H1 (cell line): ENCODE results near the gene GNB1L. TPM values are rescaled to one million over a fixed set of nuclear protein-coding genes. Genes with fewer than 3 reads are reported as not detected.

Experiments
- CTCF ChIA-PET: fragments of 300-600 bp; sonication (Branson Sonifier 250); formaldehyde crosslinking; loops from one replicate; lab custom pipeline; 2021; ENCODE audit not compliant: partially characterized antibody; lab: Charles Lee
- POLR2A ChIA-PET: fragments of 300-600 bp; sonication (Branson Sonifier 250); formaldehyde crosslinking; loops from one replicate; lab custom pipeline; 2021; ENCODE audit warnings: inconsistent platforms; ENCODE audit not compliant: partially characterized antibody; lab: Charles Lee
- DNase-seq, 2 experiments: peaks; one replicate each; pipeline versions ENCODE4 v3.0.0 to v3.0.0-alpha.2; 2010 to 2022; ENCODE audit warnings: low spot score in 2 of 2, low read depth in 1 of 2, mixed read lengths in 1 of 2
- FAIRE-seq: peaks from 2 replicates; lab custom pipeline; 2011; peaks lifted over from hg19 to GRCh38; lab: Jason Lieb, UNC
- H2AFZ ChIP-seq: 2 replicates; pipeline ENCODE4 v1.8.1; 2012; ENCODE audit warnings: low read length, inconsistent platforms
- H2AK5ac ChIP-seq: 2 replicates; pipeline ENCODE4 v1.6.1; 2013; ENCODE audit warnings: low read depth, low read length
- H2BK120ac ChIP-seq: replicated peaks from 2 replicates; pipeline ENCODE3; 2013; ENCODE audit warnings: low read depth, low read length, inconsistent platforms
- H2BK12ac ChIP-seq: 2 replicates; pipeline ENCODE4 v1.6.1; 2013; ENCODE audit warnings: low read depth, low read length
- H2BK15ac ChIP-seq: 2 replicates; pipeline ENCODE4 v1.6.1; 2013; ENCODE audit warnings: low read length
- H2BK20ac ChIP-seq: 2 replicates; pipeline ENCODE4 v1.6.1; 2013; ENCODE audit warnings: low read length
- H2BK5ac ChIP-seq: 2 replicates; pipeline ENCODE4 v1.6.1; 2013; ENCODE audit warnings: low read depth, low read length
- H3K14ac ChIP-seq: 2 replicates; pipeline ENCODE4 v1.6.1; 2013; ENCODE audit warnings: inconsistent platforms; ENCODE audit not compliant: insufficient read length
- H3K18ac ChIP-seq: 2 replicates; pipeline ENCODE4 v1.6.1; 2013; ENCODE audit warnings: low read length; ENCODE audit errors: extremely low read depth
- H3K23ac ChIP-seq: 2 replicates; pipeline ENCODE4 v1.6.1; 2013; ENCODE audit warnings: inconsistent platforms; ENCODE audit not compliant: insufficient read length
- H3K23me2 ChIP-seq: 2 replicates; pipeline ENCODE4 v1.6.1; 2013; ENCODE audit warnings: low read depth, low read length
- H3K27ac ChIP-seq: 2 replicates; pipeline ENCODE4 v1.6.1; 2011; ENCODE audit warnings: low read depth, low read length, inconsistent platforms
- H3K27me3 ChIP-seq, 4 experiments: replicated peaks in 1 of 4; 1 replicate in 1 of 4; 2 replicates in 3 of 4; pipeline versions ENCODE4 v1.6.1 to v1.8.1; 2011 to 2013; ENCODE audit warnings: low read length in 3 of 4, mild to moderate bottlenecking in 3 of 4, inconsistent platforms in 2 of 4, mixed read lengths in 2 of 4, moderate library complexity in 1 of 4; ENCODE audit not compliant: control insufficient read depth in 3 of 4, insufficient read depth in 3 of 4; ENCODE audit errors: extremely low read depth in 1 of 4
- H3K36me3 ChIP-seq, 4 experiments: 2 replicates each; pipeline versions ENCODE4 v1.6.1 to v1.8.1; 2011 to 2013; ENCODE audit warnings: mild to moderate bottlenecking in 4 of 4, low read length in 3 of 4, moderate library complexity in 2 of 4, control low read depth in 1 of 4, inconsistent platforms in 1 of 4; ENCODE audit not compliant: insufficient read depth in 4 of 4, control insufficient read depth in 2 of 4
- H3K4ac ChIP-seq: replicated peaks from 2 replicates; pipeline ENCODE3; 2013; ENCODE audit warnings: low read length, low read depth, mixed read lengths, inconsistent platforms; ENCODE audit not compliant: insufficient read length
- H3K4me1 ChIP-seq, 4 experiments: replicated peaks in 1 of 4; 1 replicate in 1 of 4; 2 replicates in 3 of 4; pipeline versions ENCODE4 v1.6.1 to v1.8.1; 2011 to 2013; ENCODE audit warnings: low read length in 3 of 4, inconsistent platforms in 2 of 4, mixed read lengths in 1 of 4; ENCODE audit not compliant: insufficient read depth in 4 of 4, control insufficient read depth in 3 of 4
- H3K4me2 ChIP-seq, 2 experiments: 2 replicates each; pipeline versions ENCODE4 v1.6.1 to v1.8.1; 2011 to 2013; ENCODE audit warnings: low read depth in 2 of 2, low read length in 2 of 2, control low read depth in 1 of 2, inconsistent platforms in 1 of 2, mild to moderate bottlenecking in 1 of 2; ENCODE audit not compliant: insufficient read depth in 1 of 2
- H3K4me3 ChIP-seq, 4 experiments: fragments of 200-600, 300-600 bp in 1 of 4; sonication (generic), shearing (Covaris generic), sonication (Bioruptor Twin) in 1 of 4; 2 replicates each; pipeline versions ENCODE4 v1.5.1 to v1.8.1; 2011 to 2016; ENCODE audit warnings: low read length in 4 of 4, low read depth in 3 of 4, control low read depth in 2 of 4, inconsistent platforms in 2 of 4, mild to moderate bottlenecking in 2 of 4, mixed read lengths in 1 of 4, moderate library complexity in 1 of 4; ENCODE audit not compliant: insufficient read depth in 2 of 4; ENCODE audit errors: extremely low read depth in 1 of 4
- H3K56ac ChIP-seq: replicated peaks from 2 replicates; pipeline ENCODE3; 2013; ENCODE audit warnings: low read depth, mild to moderate bottlenecking, mixed read lengths, low read length, inconsistent platforms; ENCODE audit not compliant: insufficient read length
- H3K79me1 ChIP-seq: 2 replicates; pipeline ENCODE4 v1.6.1; 2013; ENCODE audit warnings: low read depth, low read length, control low read depth
- H3K79me2 ChIP-seq, 2 experiments: 2 replicates each; pipeline versions ENCODE4 v1.6.1 to v1.8.1; 2012 to 2013; ENCODE audit warnings: low read length in 2 of 2, mild to moderate bottlenecking in 2 of 2, inconsistent platforms in 1 of 2; ENCODE audit not compliant: insufficient read depth in 2 of 2, control insufficient read depth in 1 of 2
- H3K9ac ChIP-seq, 4 experiments: replicated peaks in 1 of 4; 1 replicate in 1 of 4; 2 replicates in 3 of 4; pipeline versions ENCODE4 v1.6.1 to v1.8.1; 2011 to 2013; ENCODE audit warnings: low read depth in 3 of 4, low read length in 3 of 4, control low read depth in 2 of 4, mild to moderate bottlenecking in 2 of 4, moderate library complexity in 2 of 4, inconsistent platforms in 1 of 4; ENCODE audit errors: extremely low read depth in 1 of 4
- H3K9me3 ChIP-seq, 2 experiments: 2 replicates each; pipeline versions ENCODE4 v1.6.1 to v1.8.1; 2012 to 2013; ENCODE audit warnings: mild to moderate bottlenecking in 2 of 2, moderate library complexity in 2 of 2, control low read depth in 1 of 2, inconsistent platforms in 1 of 2, low read depth in 1 of 2, low read length in 1 of 2, mixed read lengths in 1 of 2; ENCODE audit not compliant: insufficient read depth in 2 of 2
- H4K20me1 ChIP-seq, 2 experiments: replicated peaks in 1 of 2; 2 replicates each; pipeline versions ENCODE3 to v1.8.1; 2011 to 2013; ENCODE audit warnings: inconsistent platforms in 2 of 2, low read length in 2 of 2, mild to moderate bottlenecking in 1 of 2; ENCODE audit not compliant: insufficient read depth in 2 of 2, control insufficient read depth in 1 of 2
- H4K5ac ChIP-seq: 2 replicates; pipeline ENCODE4 v1.6.1; 2013; ENCODE audit warnings: low read length, low read depth, mixed read lengths, inconsistent platforms; ENCODE audit not compliant: insufficient read length
- H4K8ac ChIP-seq: 2 replicates; pipeline ENCODE4 v1.8.0; 2013; ENCODE audit warnings: mild to moderate bottlenecking, moderate library complexity, low read length, inconsistent platforms; ENCODE audit not compliant: insufficient read depth; ENCODE audit errors: extremely low read depth
- H4K91ac ChIP-seq: replicated peaks from 2 replicates; pipeline ENCODE3; 2013; ENCODE audit warnings: low read length, mixed read lengths, inconsistent platforms; ENCODE audit not compliant: insufficient read length
- BCL11A ChIP-seq, 2 experiments: IDR thresholded peaks; one replicate each; pipeline ENCODE4 v1.6.1; 2011; ENCODE audit warnings: low read depth in 2 of 2, low read length in 2 of 2, mild to moderate bottlenecking in 2 of 2
- CBX5 ChIP-seq: fragments of 300-800, 300-1000 bp; sonication (generic); IDR thresholded peaks from 2 replicates; pipeline ENCODE4 v1.7.1; 2016; ENCODE audit warnings: antibody characterized with exemption, low read length, low read depth
- CBX8 ChIP-seq: fragments of 300-800, 300-1000 bp; sonication (generic); IDR thresholded peaks from 2 replicates; pipeline ENCODE4 v1.7.1; 2016; ENCODE audit warnings: low read depth, low read length, borderline replicate concordance
- CHD2 ChIP-seq: IDR thresholded peaks from 2 replicates; pipeline ENCODE4 v1.6.1; 2012; ENCODE audit warnings: low read length, improper control_type of control experiment
- EGR1 ChIP-seq: IDR thresholded peaks from 2 replicates; pipeline ENCODE4 v1.6.1; 2011; ENCODE audit warnings: low read depth, low read length, borderline replicate concordance
- JUND ChIP-seq: IDR thresholded peaks from 2 replicates; pipeline ENCODE4 v1.6.1; 2011; ENCODE audit warnings: mild to moderate bottlenecking, improper control_type of control experiment, low read length
- NANOG ChIP-seq: IDR thresholded peaks from 2 replicates; pipeline ENCODE4 v1.6.1; 2011; ENCODE audit warnings: low read length, low read depth, mild to moderate bottlenecking, inconsistent platforms; ENCODE audit not compliant: insufficient read depth, poor library complexity, severe bottlenecking
- PHF8 ChIP-seq: fragments of 200-600 bp; sonication (generic); conservative IDR thresholded peaks from 2 replicates; pipeline ENCODE4 v1.7.1; 2012; ENCODE audit warnings: low read depth, mild to moderate bottlenecking, inconsistent platforms, low read length, moderate library complexity
- POU5F1 ChIP-seq: IDR thresholded peaks from 2 replicates; pipeline ENCODE4 v1.6.1; 2011; ENCODE audit warnings: low read depth, mild to moderate bottlenecking, low read length, moderate library complexity
- RNF2 ChIP-seq: fragments of 200-900, 300-1000 bp; sonication (generic); IDR thresholded peaks from 2 replicates; pipeline ENCODE4 v1.7.1; 2016; ENCODE audit warnings: borderline replicate concordance, low read depth, mild to moderate bottlenecking, antibody characterized with exemption, low read length; ENCODE audit not compliant: poor library complexity, severe bottlenecking; ENCODE audit errors: missing control alignments
- TEAD4 ChIP-seq: IDR thresholded peaks from 2 replicates; pipeline ENCODE4 v1.6.1; 2012; ENCODE audit warnings: low read depth, low read length, inconsistent platforms, mixed read lengths
- ZNF274 ChIP-seq: IDR thresholded peaks from 2 replicates; pipeline ENCODE4 v1.7.0; 2012; ENCODE audit warnings: low read length, borderline replicate concordance; ENCODE audit errors: extremely low read depth
- WGBS, 2 experiments: shearing (Covaris generic) in 1 of 2; methylation state at CpG; one replicate each; pipeline versions ENCODE4 v1.1.6 to v1.1.7; 2013 to 2015; ENCODE audit warnings: low lambda C conversion rate in 2 of 2, mixed read lengths in 2 of 2, inconsistent platforms in 1 of 2, low coverage in 1 of 2, missing lambda C conversion rate in 1 of 2; ENCODE audit not compliant: insufficient replicate concordance in 2 of 2, insufficient coverage in 1 of 2, insufficient read length in 1 of 2; ENCODE audit errors: extremely low coverage in 1 of 2, missing lambda C conversion rate in 1 of 2; 5-methylcytosine and 5-hydroxymethylcytosine counted together
- polyA plus RNA-seq, 7 experiments: library from polyadenylated mRNA; depleted of rRNA in 3 of 7; stranded (reverse) in 5 of 7; unstranded in 2 of 7; fragments of >200 nt in 5 of 7; fragments of 200-250 nt in 2 of 7; gene quantifications; 1 replicate in 5 of 7; 2 replicates in 1 of 7; 4 replicates in 1 of 7; pipeline versions ENCODE4 v1.2.1 to v1.2.3, GENCODE V29; 2011 to 2013; ENCODE audit warnings: missing spikeins in 2 of 7, mixed read lengths in 2 of 7
- total RNA-seq: library from RNA; stranded (reverse); fragmentation: NEBNext Ultra II Directional; extraction: Animal tissue kit (Norgen Biotek cat#: 25700); gene quantifications from 2 replicates; pipeline ENCODE4 v1.2.1, GENCODE V29; 2021

GNB1L gene
- total and polyA plus RNA-seq, 2 of the 8 experiments (the other 6 are each of a cell fraction or from before 2014, with no cell fraction given), result 14.0 to 15.6 TPM

DNA sequence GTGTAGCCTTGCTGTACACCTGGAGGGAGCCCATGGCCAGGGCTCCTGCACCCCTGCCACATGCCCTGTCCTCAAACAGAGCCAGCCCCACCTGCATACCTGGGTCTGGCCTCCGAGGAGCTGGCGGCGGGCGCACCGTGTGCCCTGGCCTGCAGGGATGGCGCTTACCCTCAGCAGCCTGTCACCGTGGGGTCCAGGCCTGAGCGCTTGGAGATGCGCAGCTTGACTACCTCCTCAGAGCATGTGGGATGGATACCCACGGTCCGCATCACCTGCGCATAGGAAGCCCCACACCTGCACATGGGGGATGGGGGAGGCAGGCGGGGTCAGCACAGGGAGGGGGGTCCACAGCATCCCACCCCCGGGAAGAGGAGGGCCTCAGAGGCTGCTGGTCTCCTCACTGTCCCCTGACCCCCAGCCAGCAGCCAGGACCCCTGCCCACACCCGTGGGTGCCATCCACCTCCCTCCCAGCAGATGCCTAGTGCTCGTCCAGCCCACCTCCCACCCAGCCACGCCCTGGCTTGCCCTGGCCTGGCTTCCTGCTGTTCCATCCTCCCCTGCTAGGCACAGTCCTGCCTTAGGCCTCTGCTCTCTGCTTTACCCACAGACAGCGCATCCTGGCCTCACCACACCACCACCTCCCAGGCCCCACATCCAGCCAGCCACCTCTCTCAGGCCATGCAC is 22.4 kb upstream of the GNB1L start:
- Histone ChIP-seq H3K9ac (no peak overlapping the region), H3K4me2 (no peak overlapping the region), H3K4me3 (no peak overlapping the region), H3K27me3 (peaks cover 0 to 3% (median 0%) of the 10 kb centered on the region in 4 experiments; a peak in 1 of 7 replicates), H2BK12ac (peak overlapping the region; percentile 68; the same call in 1 of the 2 replicates), H3K18ac (peak overlapping the region; percentile 51), H2BK120ac (no peak overlapping the region), H4K5ac (no peak overlapping the region), H3K79me1 (no peaks in the 10 kb centered on the region; the same call in 1 of the 2 replicates), H3K56ac (no peak overlapping the region), H4K91ac (peak overlapping the region; percentile 85), H3K79me2 (no peaks in the 10 kb centered on the region), H3K14ac (no peak overlapping the region), H4K20me1 (no peaks in the 10 kb centered on the region), H2BK5ac (peak overlapping the region; percentile 83; the same call in 1 of the 2 replicates), H2BK15ac (peak overlapping the region; percentile 61; the same call in 1 of the 2 replicates), H3K23ac (no peak overlapping the region), H2AK5ac (0 out of 2 replicates have a peak overlapping the region, but pooled peaks have one; percentile 24), H2AFZ (no peak overlapping the region), H3K4me1 (peaks cover 11 to 26% (median 20%) of the 10 kb centered on the region in 4 experiments), H4K8ac (no peak overlapping the region; the same call in 1 of the 2 replicates), H2BK20ac (no peak overlapping the region), H3K9me3 (no peaks in the 10 kb centered on the region), H3K23me2 (peaks cover 4% of the 10 kb centered on the region), H3K4ac (peak overlapping the region; percentile 69), H3K36me3 (0 out of 8 replicates have a peak, but pooled peaks cover 0 to 2% (median 0%) of the 10 kb centered on the region in 4 experiments), H3K27ac (no peak overlapping the region)
- POLR2A ChIA-PET, result interaction anchor here (0.5 to 2.0 kb wide), 3 partner anchors 22 to 1705 kb away, joined by 3 to 5 read pairs (median 4); partner anchors contain the start of genes GNB1L and RTL10
- WGBS, 2 experiments, result 96% methylated on average over 14 of the region's 18 CpGs; no CpG with 5 or more reads in 1 of the 2 experiments
- CTCF ChIA-PET, result interaction anchor here (0.6 to 2.2 kb wide), 3 partner anchors 9 to 29 kb away, joined by 3 to 12 read pairs (median 3); no protein-coding TSS in a partner anchor
- FAIRE-seq, result no peak
- DNase-seq, result peak in 1 of 2 experiments; percentile 44
- TF ChIP-seq POU5F1 (no peak), TEAD4 (no peak), BCL11A (IDR thresholded peaks at IDR 0.05; ENCODE audit: low read depth in 2 of 2, low read length in 2 of 2) (no peak), RNF2 (no peak), CBX8 (no peak), CHD2 (no peak), JUND (no peak), EGR1 (no peak), PHF8 (no peak), NANOG (no peak), CBX5 (no peak), ZNF274 (no peak)
